Smooth muscle cell (in vitro differentiated cells): ENCODE results near the gene OTUB2. TPM values are rescaled to one million over a fixed set of nuclear protein-coding genes. Genes with fewer than 3 reads are reported as not detected.

ENCODE experiments used
- DNase-seq: peaks from one replicate; lab custom pipeline; 2025; ENCODE audit not compliant: unreplicated experiment; lab: John Stamatoyannopoulos, UW
- H2AFZ ChIP-seq: fragments of 200-600 bp; sonication (generic); 2 replicates; pipeline ENCODE4 v1.6.0; 2016; ENCODE audit warnings: antibody characterized with exemption, low read depth, mild to moderate bottlenecking
- H3F3A ChIP-seq: fragments of 200-600 bp; sonication (generic); 2 replicates; pipeline ENCODE4 v1.6.0; 2017; ENCODE audit warnings: antibody characterized with exemption, low read depth
- H3K27ac ChIP-seq: fragments of 200-600 bp; sonication (generic); 2 replicates; pipeline ENCODE4 v1.5.1; 2016; ENCODE audit warnings: low read depth, mild to moderate bottlenecking
- H3K27me3 ChIP-seq: fragments of 200-600 bp; sonication (generic); 2 replicates; pipeline ENCODE4 v1.6.1; 2016; ENCODE audit warnings: low read depth, mild to moderate bottlenecking
- H3K36me3 ChIP-seq: fragments of 200-600 bp; sonication (generic); 2 replicates; pipeline ENCODE4 v1.5.1; 2016; ENCODE audit warnings: low read depth
- H3K4me1 ChIP-seq: fragments of 200-600 bp; sonication (generic); 2 replicates; pipeline ENCODE4 v1.5.1; 2016; ENCODE audit warnings: low read depth
- H3K4me2 ChIP-seq: fragments of 200-600 bp; sonication (generic); 2 replicates; pipeline ENCODE4 v1.6.0; 2016; ENCODE audit warnings: mild to moderate bottlenecking
- H3K4me3 ChIP-seq: fragments of 200-600 bp; sonication (generic); 2 replicates; pipeline ENCODE4 v1.5.1; 2016; ENCODE audit warnings: mild to moderate bottlenecking
- H3K79me2 ChIP-seq: fragments of 200-600 bp; sonication (generic); 2 replicates; pipeline ENCODE4 v1.6.0; 2016; ENCODE audit warnings: low read depth, mild to moderate bottlenecking
- H3K9ac ChIP-seq: fragments of 200-600 bp; sonication (generic); 2 replicates; pipeline ENCODE4 v1.6.0; 2016; ENCODE audit warnings: low read depth
- H3K9me3 ChIP-seq: fragments of 200-600 bp; sonication (generic); replicated peaks from 2 replicates; pipeline ENCODE4 v1.5.1; 2016; ENCODE audit warnings: low read depth
- H4K20me1 ChIP-seq: fragments of 200-600 bp; sonication (generic); 2 replicates; pipeline ENCODE4 v1.6.0; 2016; ENCODE audit warnings: low read depth
- CTCF ChIP-seq: fragments of 200-600 bp; sonication (generic); IDR thresholded peaks from 2 replicates; pipeline ENCODE4 v1.5.1; 2017; ENCODE audit warnings: borderline replicate concordance, mild to moderate bottlenecking, antibody characterized with exemption; ENCODE audit not compliant: insufficient read depth, poor library complexity, severe bottlenecking
- WGBS: methylation state at CpG from one replicate; pipeline ENCODE4 v1.1.7; 2016; ENCODE audit warnings: low lambda C conversion rate; 5-methylcytosine and 5-hydroxymethylcytosine counted together
- polyA plus RNA-seq: library from polyadenylated mRNA; unstranded; fragments of >200 nt; fragmentation: Nextera tagmentation; extraction: Ambion mirVana; gene quantifications from 2 replicates; pipeline ENCODE4 v1.2.1, GENCODE V29; 2016
- total RNA-seq: library from RNA; depleted of rRNA; stranded (reverse); fragments of >200 nt; gene quantifications from 2 replicates; pipeline ENCODE4 v1.2.3, GENCODE V29; 2014

Gene OTUB2
- total and polyA plus RNA-seq, 2 experiments from 2014 or later, result 4.0 to 5.1 TPM

- no peaks in the 10 kb centered on the region for H3K36me3 ChIP-seq
- no peak for DNase-seq
- no peak for TF ChIP-seq CTCF
- H3F3A ChIP-seq, result no peaks in the 10 kb centered on the region
- 83% methylated on average over 8 of the region's 8 CpGs for WGBS
- H3K9me3 ChIP-seq, result no peaks in the 10 kb centered on the region
- no peaks in the 10 kb centered on the region for H3K79me2 ChIP-seq
- H3K4me3 ChIP-seq, result no peak overlapping the region
- H2AFZ ChIP-seq, result no peak overlapping the region
- no peaks in the 10 kb centered on the region for H4K20me1 ChIP-seq
- no peak overlapping the region for H3K9ac ChIP-seq
- H3K27ac ChIP-seq, result no peak overlapping the region
- peaks cover 2% of the 10 kb centered on the region for H3K4me1 ChIP-seq
- no peak overlapping the region for H3K4me2 ChIP-seq
- H3K27me3 ChIP-seq, result no peaks in the 10 kb centered on the region
Observed at GRCh38 chr14:94016446-94016976, 9.6 kb upstream of the OTUB2 start.

GRCh38 chr14:94018308-94018707 lies 7.8 kb upstream of the OTUB2 start:
- no peak overlapping the region for H2AFZ ChIP-seq
- H3K9ac ChIP-seq, result no peak overlapping the region
- no peaks in the 10 kb centered on the region for H3K27me3 ChIP-seq
- H3K4me3 ChIP-seq, result no peak overlapping the region
- H3K4me2 ChIP-seq, result no peak overlapping the region
- H3K36me3 ChIP-seq, result no peaks in the 10 kb centered on the region
- H4K20me1 ChIP-seq, result no peaks in the 10 kb centered on the region
- no peaks in the 10 kb centered on the region for H3F3A ChIP-seq
- peaks cover 14% of the 10 kb centered on the region for H3K4me1 ChIP-seq
- no peak for DNase-seq
- H3K27ac ChIP-seq, result no peak overlapping the region
- 84% methylated on average over 8 of the region's 8 CpGs for WGBS
- H3K79me2 ChIP-seq, result no peaks in the 10 kb centered on the region
- no peaks in the 10 kb centered on the region for H3K9me3 ChIP-seq
- TF ChIP-seq CTCF, result no peak

GRCh38 chr14:94019329-94019728 lies 6.8 kb upstream of the OTUB2 start:
- no peak for TF ChIP-seq CTCF
- H3K4me3 ChIP-seq, result no peak overlapping the region
- H3F3A ChIP-seq, result no peaks in the 10 kb centered on the region
- no peaks in the 10 kb centered on the region for H3K36me3 ChIP-seq
- H3K4me1 ChIP-seq, result peaks cover 14% of the 10 kb centered on the region
- 89% methylated on average over 6 of the region's 6 CpGs for WGBS
- no peaks in the 10 kb centered on the region for H3K79me2 ChIP-seq
- no peak for DNase-seq
- no peaks in the 10 kb centered on the region for H3K9me3 ChIP-seq
- H2AFZ ChIP-seq, result no peak overlapping the region
- no peak overlapping the region for H3K4me2 ChIP-seq
- H3K27ac ChIP-seq, result no peak overlapping the region
- H3K9ac ChIP-seq, result no peak overlapping the region
- H4K20me1 ChIP-seq, result no peaks in the 10 kb centered on the region
- H3K27me3 ChIP-seq, result no peaks in the 10 kb centered on the region

- no peak overlapping the region for H3K4me3 ChIP-seq
- H3F3A ChIP-seq, result no peaks in the 10 kb centered on the region
- H3K4me1 ChIP-seq, result peaks cover 14% of the 10 kb centered on the region
- no peak for DNase-seq
- TF ChIP-seq CTCF, result no peak
- H3K9ac ChIP-seq, result no peak overlapping the region
- no peak overlapping the region for H3K4me2 ChIP-seq
- no peaks in the 10 kb centered on the region for H3K79me2 ChIP-seq
- 89% methylated on average over 4 of the region's 4 CpGs for WGBS
- no peaks in the 10 kb centered on the region for H4K20me1 ChIP-seq
- H2AFZ ChIP-seq, result no peak overlapping the region
- no peak overlapping the region for H3K27ac ChIP-seq
- no peaks in the 10 kb centered on the region for H3K9me3 ChIP-seq
- H3K36me3 ChIP-seq, result no peaks in the 10 kb centered on the region
- no peaks in the 10 kb centered on the region for H3K27me3 ChIP-seq
Observed at GRCh38 chr14:94020267-94020666, 5.9 kb upstream of the OTUB2 start.
